HepG2 (cell line): ENCODE results near the gene C16orf54.
"Not testable (repeated sequence)": the region's sequence is repeated elsewhere in the genome, so short reads cannot be mapped to it uniquely, and the experiment has no call there.

Experiments used
- ATM ChIP-seq: fragments of 450-650 bp; IDR thresholded peaks from 2 replicates; pipeline ENCODE4 v1.7.1; 2017; ENCODE audit warnings: mild to moderate bottlenecking, borderline replicate concordance
- HDAC1 ChIP-seq: sonication (generic); formaldehyde crosslinking; IDR thresholded peaks from 2 replicates; pipeline ENCODE4 v1.5.1; 2020; ENCODE audit warnings: mild to moderate bottlenecking, missing genetic modification reagents
- HDAC6 ChIP-seq: fragments of 200-600 bp; sonication (generic); IDR thresholded peaks from 2 replicates; pipeline ENCODE4 v1.7.0; 2017; ENCODE audit warnings: mild to moderate bottlenecking, antibody characterized with exemption, low read length, low read depth
- POLR2A ChIP-seq, 2 experiments: IDR thresholded peaks; 2 replicates each; pipeline ENCODE4 v1.6.1; 2011; ENCODE audit warnings: low read depth in 2 of 2, low read length in 2 of 2, mild to moderate bottlenecking in 1 of 2, moderate library complexity in 1 of 2; ENCODE audit not compliant: insufficient read depth in 1 of 2
- ZFP36 ChIP-seq: fragments of 150-350 bp; IDR thresholded peaks from 2 replicates; pipeline ENCODE4 v1.6.1; 2018; ENCODE audit warnings: borderline replicate concordance, low read length, low read depth; ENCODE audit not compliant: partially characterized antibody
- ZNF207 ChIP-seq: fragments of 450-650 bp; IDR thresholded peaks from 2 replicates; pipeline ENCODE4 v1.6.1; 2016; ENCODE audit warnings: antibody characterized with exemption, borderline replicate concordance
- ZNF296 ChIP-seq: sonication (generic); formaldehyde crosslinking; conservative IDR thresholded peaks from 2 replicates; pipeline ENCODE4 v1.5.0; 2020; ENCODE audit warnings: mild to moderate bottlenecking, missing genetic modification reagents
- ZNF3 ChIP-seq: IDR thresholded peaks from 2 replicates; pipeline ENCODE4 v1.7.0; 2017; ENCODE audit warnings: inconsistent platforms
- TF ChIP-seq, protein P1 (sequence below): sonication (generic); formaldehyde crosslinking; IDR thresholded peaks from 2 replicates; pipeline ENCODE4 v1.5.0; 2020; ENCODE audit warnings: mild to moderate bottlenecking, missing genetic modification reagents, moderate library complexity

DNA sequence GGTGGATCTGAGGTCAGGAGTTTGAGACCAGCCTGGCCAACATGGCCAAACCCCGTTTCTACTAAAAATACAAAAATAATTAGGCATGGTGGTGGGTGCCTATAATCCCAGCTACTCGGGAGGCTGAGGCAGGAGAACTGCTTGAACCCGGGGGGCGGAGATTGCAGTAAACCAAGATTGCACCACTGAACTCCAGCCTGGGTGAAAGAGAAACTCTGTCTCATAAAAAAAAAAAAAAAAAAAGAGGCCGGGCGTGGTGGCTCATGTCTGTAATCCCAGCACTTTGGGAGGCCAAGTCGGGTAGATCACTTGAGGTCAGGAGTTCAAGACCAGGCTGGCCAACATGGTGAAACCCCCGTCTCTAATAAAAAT lies 15.5 kb upstream of the C16orf54 start:
- TF ChIP-seq ZFP36; ZNF207; HDAC1; ATM; ZNF296 (CRISPR knock-in tag); ZNF3 (CRISPR knock-in tag); POLR2A (IDR thresholded peaks at IDR 0.05; ENCODE audit: insufficient read depth in 1 of 2, low read depth in 2 of 2, low read length in 2 of 2); HDAC6: not testable (repeated sequence)
- TF ChIP-seq, protein P1, sequence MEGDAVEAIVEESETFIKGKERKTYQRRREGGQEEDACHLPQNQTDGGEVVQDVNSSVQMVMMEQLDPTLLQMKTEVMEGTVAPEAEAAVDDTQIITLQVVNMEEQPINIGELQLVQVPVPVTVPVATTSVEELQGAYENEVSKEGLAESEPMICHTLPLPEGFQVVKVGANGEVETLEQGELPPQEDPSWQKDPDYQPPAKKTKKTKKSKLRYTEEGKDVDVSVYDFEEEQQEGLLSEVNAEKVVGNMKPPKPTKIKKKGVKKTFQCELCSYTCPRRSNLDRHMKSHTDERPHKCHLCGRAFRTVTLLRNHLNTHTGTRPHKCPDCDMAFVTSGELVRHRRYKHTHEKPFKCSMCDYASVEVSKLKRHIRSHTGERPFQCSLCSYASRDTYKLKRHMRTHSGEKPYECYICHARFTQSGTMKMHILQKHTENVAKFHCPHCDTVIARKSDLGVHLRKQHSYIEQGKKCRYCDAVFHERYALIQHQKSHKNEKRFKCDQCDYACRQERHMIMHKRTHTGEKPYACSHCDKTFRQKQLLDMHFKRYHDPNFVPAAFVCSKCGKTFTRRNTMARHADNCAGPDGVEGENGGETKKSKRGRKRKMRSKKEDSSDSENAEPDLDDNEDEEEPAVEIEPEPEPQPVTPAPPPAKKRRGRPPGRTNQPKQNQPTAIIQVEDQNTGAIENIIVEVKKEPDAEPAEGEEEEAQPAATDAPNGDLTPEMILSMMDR (CRISPR knock-in tag) = not testable (repeated sequence)
